ENCODE measurements around the gene SLC17A4.
A peak's percentile ranks its signal among the peaks of the same experiment; 100 is the strongest.

The SLC17A4 gene

GRCh38 chr6:25816252-25816651 lies 61.7 kb downstream of the SLC17A4 start:
- TF ChIP-seq CTCF (IDR thresholded peaks at IDR 0.05; ENCODE audit: extremely low read depth, missing control alignments), result no peak
- DNase-seq (ENCODE audit: low spot score), result no peak

GRCh38 chr6:25821341-25821740 lies 66.8 kb downstream of the SLC17A4 start:
- TF ChIP-seq CTCF (IDR thresholded peaks at IDR 0.05; ENCODE audit: extremely low read depth, missing control alignments), result no peak
- DNase-seq (ENCODE audit: low spot score), result no peak

GRCh38 chr6:25829375-25829774 lies 74.8 kb downstream of the SLC17A4 start:
- TF ChIP-seq CTCF (IDR thresholded peaks at IDR 0.05; ENCODE audit: extremely low read depth, missing control alignments), result no peak
- peak; percentile 8 for DNase-seq (ENCODE audit: low spot score)

- no peak for DNase-seq (ENCODE audit: low spot score)
- TF ChIP-seq CTCF (IDR thresholded peaks at IDR 0.05; ENCODE audit: extremely low read depth, missing control alignments), result no peak
These were observed 75.9 kb downstream of the SLC17A4 start for GRCh38 chr6:25830458-25830857.
